ENCODE measurements around the gene NR6A1. TPM values are rescaled to one million over a fixed set of nuclear protein-coding genes. Genes with fewer than 3 reads are reported as not detected.

Gene NR6A1
- total RNA-seq, 1 donor from 2014 or later, result 0.56 TPM

GRCh38 chr9:124694414-124695279, 76.5 kb downstream of the NR6A1 start:
- H3K27me3 Mint-ChIP-seq (ENCODE audit: unreplicated experiment), result no peaks in the 10 kb centered on the region
- H3K9me3 Mint-ChIP-seq (ENCODE audit: unreplicated experiment), result no peaks in the 10 kb centered on the region
- H3K4me3 Mint-ChIP-seq (ENCODE audit: unreplicated experiment), result peak overlapping the region; percentile 63
- H3K4me1 Mint-ChIP-seq (ENCODE audit: unreplicated experiment), result peaks cover 78% of the 10 kb centered on the region
- peaks cover 20% of the 10 kb centered on the region for H3K36me3 Mint-ChIP-seq (ENCODE audit: unreplicated experiment)
- DNase-seq (ENCODE audit: extremely low spot score, unreplicated experiment), result no peak
- H3K27ac Mint-ChIP-seq (ENCODE audit: unreplicated experiment), result peak overlapping the region; percentile 98
- TF ChIP-seq, protein P1, sequence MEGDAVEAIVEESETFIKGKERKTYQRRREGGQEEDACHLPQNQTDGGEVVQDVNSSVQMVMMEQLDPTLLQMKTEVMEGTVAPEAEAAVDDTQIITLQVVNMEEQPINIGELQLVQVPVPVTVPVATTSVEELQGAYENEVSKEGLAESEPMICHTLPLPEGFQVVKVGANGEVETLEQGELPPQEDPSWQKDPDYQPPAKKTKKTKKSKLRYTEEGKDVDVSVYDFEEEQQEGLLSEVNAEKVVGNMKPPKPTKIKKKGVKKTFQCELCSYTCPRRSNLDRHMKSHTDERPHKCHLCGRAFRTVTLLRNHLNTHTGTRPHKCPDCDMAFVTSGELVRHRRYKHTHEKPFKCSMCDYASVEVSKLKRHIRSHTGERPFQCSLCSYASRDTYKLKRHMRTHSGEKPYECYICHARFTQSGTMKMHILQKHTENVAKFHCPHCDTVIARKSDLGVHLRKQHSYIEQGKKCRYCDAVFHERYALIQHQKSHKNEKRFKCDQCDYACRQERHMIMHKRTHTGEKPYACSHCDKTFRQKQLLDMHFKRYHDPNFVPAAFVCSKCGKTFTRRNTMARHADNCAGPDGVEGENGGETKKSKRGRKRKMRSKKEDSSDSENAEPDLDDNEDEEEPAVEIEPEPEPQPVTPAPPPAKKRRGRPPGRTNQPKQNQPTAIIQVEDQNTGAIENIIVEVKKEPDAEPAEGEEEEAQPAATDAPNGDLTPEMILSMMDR (IDR thresholded peaks at IDR 0.05), result no peak

DNA sequence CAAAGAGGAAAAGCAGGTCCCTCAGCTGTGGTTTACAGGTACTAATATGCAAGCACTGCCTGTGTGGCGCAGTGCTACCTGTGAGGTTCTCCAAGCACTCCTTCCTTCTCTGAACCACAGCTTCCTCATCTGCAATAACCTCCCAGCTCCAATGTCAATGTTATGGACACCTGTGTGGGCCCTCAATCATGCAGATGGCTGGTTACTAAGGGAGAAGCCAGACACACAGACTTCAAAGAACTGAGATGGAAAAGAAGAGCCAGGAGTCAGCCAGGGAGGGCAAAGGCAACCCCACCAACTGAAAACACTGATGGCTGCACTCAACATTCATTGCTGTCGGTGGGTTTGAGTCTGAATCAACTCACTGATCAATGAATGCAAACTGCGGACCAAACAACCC, 77.7 kb downstream of the NR6A1 start:
- H3K9me3 Mint-ChIP-seq (ENCODE audit: unreplicated experiment), result no peaks in the 10 kb centered on the region
- TF ChIP-seq, protein P1 (IDR thresholded peaks at IDR 0.05), result no peak
- peaks cover 15% of the 10 kb centered on the region for H3K36me3 Mint-ChIP-seq (ENCODE audit: unreplicated experiment)
- peak overlapping the region; percentile 6 for H3K27ac Mint-ChIP-seq (ENCODE audit: unreplicated experiment)
- H3K4me1 Mint-ChIP-seq (ENCODE audit: unreplicated experiment), result peaks cover 72% of the 10 kb centered on the region
- DNase-seq (ENCODE audit: extremely low spot score, unreplicated experiment), result no peak
- no peaks in the 10 kb centered on the region for H3K27me3 Mint-ChIP-seq (ENCODE audit: unreplicated experiment)
- no peak overlapping the region for H3K4me3 Mint-ChIP-seq (ENCODE audit: unreplicated experiment)

- no peak for DNase-seq (ENCODE audit: extremely low spot score, unreplicated experiment)
- peaks cover 36% of the 10 kb centered on the region for H3K36me3 Mint-ChIP-seq (ENCODE audit: unreplicated experiment)
- H3K4me1 Mint-ChIP-seq (ENCODE audit: unreplicated experiment), result peaks cover 35% of the 10 kb centered on the region
- TF ChIP-seq, protein P1 (IDR thresholded peaks at IDR 0.05), result no peak
- H3K9me3 Mint-ChIP-seq (ENCODE audit: unreplicated experiment), result no peaks in the 10 kb centered on the region
- no peaks in the 10 kb centered on the region for H3K27me3 Mint-ChIP-seq (ENCODE audit: unreplicated experiment)
- H3K4me3 Mint-ChIP-seq (ENCODE audit: unreplicated experiment), result no peak overlapping the region
- no peak overlapping the region for H3K27ac Mint-ChIP-seq (ENCODE audit: unreplicated experiment)
Measured at GRCh38 chr9:124688238-124688904, 82.7 kb downstream of the NR6A1 start.

GRCh38 chr9:124686918-124687317, 84.2 kb downstream of the NR6A1 start:
- Mint-ChIP-seq H3K9me3 (ENCODE audit: unreplicated experiment) (no peaks in the 10 kb centered on the region), H3K27me3 (ENCODE audit: unreplicated experiment) (no peaks in the 10 kb centered on the region), H3K4me3 (ENCODE audit: unreplicated experiment) (no peak overlapping the region), H3K27ac (ENCODE audit: unreplicated experiment) (no peak overlapping the region), H3K36me3 (ENCODE audit: unreplicated experiment) (peaks cover 40% of the 10 kb centered on the region), H3K4me1 (ENCODE audit: unreplicated experiment) (peaks cover 27% of the 10 kb centered on the region)
- no peak for DNase-seq (ENCODE audit: extremely low spot score, unreplicated experiment)
- TF ChIP-seq, protein P1 (IDR thresholded peaks at IDR 0.05), result no peak

GRCh38 chr9:124685217-124685616, 85.9 kb downstream of the NR6A1 start:
- no peaks in the 10 kb centered on the region for H3K9me3 Mint-ChIP-seq (ENCODE audit: unreplicated experiment)
- no peak for DNase-seq (ENCODE audit: extremely low spot score, unreplicated experiment)
- H3K4me3 Mint-ChIP-seq (ENCODE audit: unreplicated experiment), result no peak overlapping the region
- H3K36me3 Mint-ChIP-seq (ENCODE audit: unreplicated experiment), result peaks cover 40% of the 10 kb centered on the region
- H3K27ac Mint-ChIP-seq (ENCODE audit: unreplicated experiment), result no peak overlapping the region
- peaks cover 22% of the 10 kb centered on the region for H3K4me1 Mint-ChIP-seq (ENCODE audit: unreplicated experiment)
- H3K27me3 Mint-ChIP-seq (ENCODE audit: unreplicated experiment), result no peaks in the 10 kb centered on the region
- TF ChIP-seq, protein P1 (IDR thresholded peaks at IDR 0.05), result no peak
